Thoracic aorta (tissue), 2 donors: Measurements from ENCODE around the gene TMEM126B. TPM values are rescaled to one million over a fixed set of nuclear protein-coding genes. Genes with fewer than 3 reads are reported as not detected.

ENCODE experiments used
- ATAC-seq: fragments of 150-250 bp; one replicate; pipeline ENCODE4 v1.8.0; 2017; ENCODE audit warnings: low read depth; ENCODE audit not compliant: insufficient number of reproducible peaks, low FRiP score
- DNase-seq: peaks from one replicate; pipeline ENCODE4 v3.0.0-alpha.2; 2020; ENCODE audit warnings: low spot score
- H3K27ac ChIP-seq, 2 donors: fragments of 200-600 bp; sonication (generic); 1 replicate in 1 of 2; 2 replicates in 1 of 2; pipeline ENCODE4 v1.5.1; 2016; ENCODE audit warnings: mild to moderate bottlenecking in 2 of 2, moderate library complexity in 2 of 2
- H3K27me3 ChIP-seq: fragments of 200-600 bp; sonication (generic); replicated peaks from 2 replicates; pipeline ENCODE4 v1.6.0; 2016; ENCODE audit warnings: mild to moderate bottlenecking; ENCODE audit not compliant: insufficient read depth
- H3K36me3 ChIP-seq: fragments of 200-600 bp; sonication (generic); one replicate; pipeline ENCODE4 v1.5.1; 2016
- H3K4me1 ChIP-seq, 2 donors: fragments of 200-600 bp; sonication (generic); 1 replicate in 1 of 2; 2 replicates in 1 of 2; pipeline versions ENCODE4 v1.5.1 to v1.6.0; 2016; ENCODE audit warnings: low read depth in 2 of 2, mild to moderate bottlenecking in 1 of 2; ENCODE audit not compliant: control insufficient read depth in 1 of 2
- H3K4me3 ChIP-seq: fragments of 200-600 bp; sonication (generic); 2 replicates; pipeline ENCODE4 v1.5.1; 2016; ENCODE audit warnings: mild to moderate bottlenecking
- H3K9me3 ChIP-seq: fragments of 200-600 bp; sonication (generic); 2 replicates; pipeline ENCODE4 v1.5.1; 2016
- total RNA-seq, 2 donors: library from RNA; depleted of rRNA; stranded (reverse); fragments of >200 nt; gene quantifications; one replicate each; pipeline versions ENCODE4 v1.1.0 to v1.2.3, GENCODE V29; 2016
- TF ChIP-seq, protein P1 (sequence below): fragments of 200-600 bp; sonication (generic); IDR thresholded peaks from one replicate; pipeline ENCODE4 v1.5.1; 2019; ENCODE audit warnings: antibody characterized with exemption

Gene TMEM126B
- total RNA-seq, 2 donors from 2014 or later: 36.8 to 51.7 TPM

DNA sequence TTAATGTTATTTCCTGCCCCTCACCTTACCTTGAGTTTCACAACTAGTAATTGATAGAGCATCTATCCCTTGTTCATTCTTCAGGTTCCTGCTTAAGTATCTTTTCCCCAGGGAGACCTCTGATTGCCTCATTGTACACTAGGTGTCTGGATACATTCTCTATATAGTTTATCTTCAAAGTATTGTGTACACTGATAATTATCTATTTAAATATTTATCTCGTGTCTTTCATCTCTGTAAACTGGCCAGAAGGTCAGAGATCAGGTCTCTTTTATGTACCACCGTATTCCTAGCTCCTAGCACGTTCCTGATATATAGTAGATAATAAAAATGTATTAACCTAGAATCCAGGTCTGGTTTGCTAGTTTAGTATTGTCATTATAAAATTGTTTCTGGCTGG, 6.4 kb downstream of the TMEM126B start:
- Histone ChIP-seq H3K27me3 (no peaks in the 10 kb centered on the region), H3K4me1 (peaks cover 0 to 3% of the 10 kb centered on the region in 2 donors), H3K36me3 (peaks cover 7% of the 10 kb centered on the region), H3K27ac (no peak overlapping the region), H3K4me3 (no peak overlapping the region), H3K9me3 (no peaks in the 10 kb centered on the region)
- ATAC-seq (no peak), DNase-seq (no peak)
- TF ChIP-seq, protein P1, sequence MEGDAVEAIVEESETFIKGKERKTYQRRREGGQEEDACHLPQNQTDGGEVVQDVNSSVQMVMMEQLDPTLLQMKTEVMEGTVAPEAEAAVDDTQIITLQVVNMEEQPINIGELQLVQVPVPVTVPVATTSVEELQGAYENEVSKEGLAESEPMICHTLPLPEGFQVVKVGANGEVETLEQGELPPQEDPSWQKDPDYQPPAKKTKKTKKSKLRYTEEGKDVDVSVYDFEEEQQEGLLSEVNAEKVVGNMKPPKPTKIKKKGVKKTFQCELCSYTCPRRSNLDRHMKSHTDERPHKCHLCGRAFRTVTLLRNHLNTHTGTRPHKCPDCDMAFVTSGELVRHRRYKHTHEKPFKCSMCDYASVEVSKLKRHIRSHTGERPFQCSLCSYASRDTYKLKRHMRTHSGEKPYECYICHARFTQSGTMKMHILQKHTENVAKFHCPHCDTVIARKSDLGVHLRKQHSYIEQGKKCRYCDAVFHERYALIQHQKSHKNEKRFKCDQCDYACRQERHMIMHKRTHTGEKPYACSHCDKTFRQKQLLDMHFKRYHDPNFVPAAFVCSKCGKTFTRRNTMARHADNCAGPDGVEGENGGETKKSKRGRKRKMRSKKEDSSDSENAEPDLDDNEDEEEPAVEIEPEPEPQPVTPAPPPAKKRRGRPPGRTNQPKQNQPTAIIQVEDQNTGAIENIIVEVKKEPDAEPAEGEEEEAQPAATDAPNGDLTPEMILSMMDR: no peak

DNA sequence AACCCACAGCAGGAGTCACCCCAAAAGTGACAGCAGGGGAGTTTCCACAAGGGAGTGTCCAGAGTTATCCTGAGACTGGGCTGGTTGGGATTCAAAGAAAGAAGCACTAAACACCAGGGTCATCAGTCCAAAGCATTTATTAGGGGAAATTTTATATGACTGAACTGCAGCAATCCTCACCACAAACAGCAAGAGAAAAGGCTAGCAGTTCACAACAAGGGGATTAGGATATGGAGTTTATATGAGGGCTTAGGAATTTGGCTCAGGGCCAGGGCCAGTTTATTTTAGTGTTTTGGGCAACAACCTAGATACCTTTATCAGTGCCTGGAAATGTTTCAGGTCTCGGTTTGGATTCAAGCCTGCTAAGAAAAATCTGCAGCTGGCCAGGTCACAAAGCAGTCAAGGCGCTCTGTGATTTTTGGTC, 14.8 kb downstream of the TMEM126B start:
- TF ChIP-seq, protein P1: no peak
- Histone ChIP-seq H3K4me1 (peaks cover 5 to 8% of the 10 kb centered on the region in 2 donors), H3K36me3 (no peaks in the 10 kb centered on the region), H3K4me3 (no peak overlapping the region), H3K27ac (no peak overlapping the region), H3K9me3 (no peaks in the 10 kb centered on the region), H3K27me3 (no peaks in the 10 kb centered on the region)
- no peak for ATAC-seq
- DNase-seq: no peak

DNA sequence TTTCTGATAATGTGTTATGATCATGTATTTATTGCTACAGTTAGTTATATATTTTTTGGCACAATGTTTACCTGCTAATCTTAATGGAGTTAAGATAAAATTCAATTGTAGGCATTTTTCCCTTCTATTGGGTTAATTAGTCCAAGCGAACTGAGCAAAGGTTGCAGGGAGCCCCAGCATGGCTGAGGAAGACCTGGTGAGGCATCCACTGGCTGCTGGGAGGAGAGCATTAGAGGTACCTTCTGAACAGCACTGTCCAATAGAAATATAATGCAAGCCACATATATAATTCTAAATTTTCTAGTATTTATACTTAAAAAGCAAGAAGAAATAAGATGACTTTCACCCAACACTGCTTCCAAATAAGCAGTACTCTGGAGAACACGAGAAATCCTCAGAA, 18.7 kb downstream of the TMEM126B start:
- DNase-seq (no peak), ATAC-seq (no peak)
- TF ChIP-seq, protein P1: no peak
- H3K36me3 ChIP-seq: no peaks in the 10 kb centered on the region
- peaks cover 10 to 18% of the 10 kb centered on the region in 2 donors for H3K4me1 ChIP-seq
- peak overlapping the region; percentile 69 to 80 for H3K27ac ChIP-seq
- H3K27me3 ChIP-seq: no peaks in the 10 kb centered on the region
- H3K9me3 ChIP-seq: no peaks in the 10 kb centered on the region
- peak overlapping the region; percentile 79 for H3K4me3 ChIP-seq

DNA sequence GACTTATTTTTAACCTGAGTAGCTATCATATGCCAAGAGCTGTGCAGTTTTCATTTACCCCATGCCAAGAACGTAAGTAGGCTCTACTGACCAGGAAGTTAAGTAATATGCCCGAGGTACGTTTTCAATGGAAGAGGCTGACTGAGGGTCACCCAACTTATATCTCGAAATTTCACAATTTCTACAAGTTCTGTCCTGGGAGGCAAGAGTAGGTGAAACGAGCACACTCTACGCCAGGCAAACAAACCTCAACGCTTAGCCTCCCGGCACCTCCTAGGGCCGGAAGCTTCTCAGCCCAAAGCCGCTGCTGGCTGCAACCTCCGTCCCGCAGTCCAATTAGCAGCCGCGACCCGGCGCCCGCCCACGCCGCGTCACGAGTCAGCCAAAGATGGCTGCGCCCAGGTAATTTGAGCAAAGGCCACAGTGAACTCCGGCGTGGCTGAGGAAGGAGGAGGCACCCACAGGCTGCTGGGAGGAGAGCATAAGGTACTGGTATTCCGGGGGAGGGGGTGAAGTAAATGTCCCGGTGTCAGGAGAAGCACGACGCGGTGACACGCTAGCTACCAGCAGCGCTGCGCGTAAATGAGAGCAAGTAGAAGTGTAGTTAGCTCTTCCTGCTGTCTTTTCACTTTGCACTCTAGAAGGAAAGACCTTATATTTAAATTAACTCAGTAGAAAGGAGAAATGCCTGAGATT, 19.4 kb downstream of the TMEM126B start, which contains the start of gene TMEM126A:
Gene TMEM126A (plus strand): TSS at position 364 of the 696 bp plus-strand sequence. CDS start 2,289 bp downstream, outside the sequence.
- Histone ChIP-seq H3K27ac (peak within 1 kb of the TSS; percentile 69 to 80), H3K27me3 (no peaks in the 10 kb centered on the region), H3K9me3 (no peaks in the 10 kb centered on the region), H3K4me1 (peaks cover 10 to 18% of the 10 kb centered on the region in 2 donors), H3K4me3 (peak within 1 kb of the TSS; percentile 79), H3K36me3 (no peaks in the 10 kb centered on the region)
- peak; percentile 78 for ATAC-seq
- TF ChIP-seq, protein P1: no peak
- DNase-seq: peak; percentile 50

DNA sequence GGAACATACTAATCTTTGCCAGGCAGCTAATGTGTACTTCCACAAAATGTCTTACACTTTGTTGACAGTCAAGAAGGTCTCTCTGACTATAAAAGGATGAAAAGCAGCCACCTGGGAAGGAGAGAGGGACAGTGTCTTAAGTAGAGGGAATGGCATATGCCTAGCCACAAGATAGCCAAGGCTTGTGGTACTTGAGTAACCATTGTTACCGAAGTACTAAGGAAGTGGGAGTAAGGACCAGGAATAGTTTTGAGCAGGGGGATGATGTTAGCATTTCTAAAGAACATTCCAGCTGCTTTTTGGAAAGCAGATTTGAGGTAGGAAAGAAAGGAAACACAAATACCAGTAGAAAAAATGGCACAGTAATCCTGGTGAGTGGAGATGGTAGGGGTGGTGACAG, 22.7 kb downstream of the TMEM126B start:
- Histone ChIP-seq H3K4me3 (no peak overlapping the region), H3K36me3 (peaks cover 3% of the 10 kb centered on the region), H3K4me1 (peaks cover 10 to 18% of the 10 kb centered on the region in 2 donors), H3K27me3 (no peaks in the 10 kb centered on the region), H3K9me3 (no peaks in the 10 kb centered on the region), H3K27ac (no peak overlapping the region)
- TF ChIP-seq, protein P1: no peak
- ATAC-seq (no peak), DNase-seq (no peak)
